Liver (tissue), 9 donors: ENCODE data around the gene ZNF785. TPM values are rescaled to one million over a fixed set of nuclear protein-coding genes. Genes with fewer than 3 reads are reported as not detected.
A peak's percentile ranks its signal among the peaks of the same experiment; 100 is the strongest.

Experiments used
- DNase-seq: peaks from one replicate; pipeline ENCODE4 v3.0.0-alpha.2; 2017; ENCODE audit warnings: low spot score
- H3K27ac ChIP-seq, 2 donors: one replicate each; pipeline ENCODE4 v1.7.0; 2013; ENCODE audit warnings: inconsistent platforms in 2 of 2, low read length in 2 of 2, control low read depth in 1 of 2, low read depth in 1 of 2, mild to moderate bottlenecking in 1 of 2
- H3K27me3 ChIP-seq, 4 donors: one replicate each; pipeline versions ENCODE4 v1.6.1 to v1.7.0; 2013; ENCODE audit warnings: low read length in 3 of 4, inconsistent platforms in 1 of 4, mild to moderate bottlenecking in 1 of 4, moderate library complexity in 1 of 4; ENCODE audit not compliant: control insufficient read depth in 4 of 4, insufficient read depth in 4 of 4
- H3K36me3 ChIP-seq, 4 donors: one replicate each; pipeline versions ENCODE4 v1.6.1 to v1.7.0; 2013; ENCODE audit warnings: low read length in 3 of 4, mild to moderate bottlenecking in 3 of 4, low read depth in 1 of 4, moderate library complexity in 1 of 4; ENCODE audit not compliant: control insufficient read depth in 4 of 4, insufficient read depth in 3 of 4
- H3K4me1 ChIP-seq, 4 donors: one replicate each; pipeline versions ENCODE4 v1.6.1 to v1.7.0; 2013; ENCODE audit warnings: low read length in 3 of 4, mild to moderate bottlenecking in 3 of 4, moderate library complexity in 1 of 4; ENCODE audit not compliant: control insufficient read depth in 4 of 4, insufficient read depth in 4 of 4
- H3K4me3 ChIP-seq, 3 donors: one replicate each; pipeline versions ENCODE4 v1.6.1 to v1.7.0; 2013; ENCODE audit warnings: low read length in 3 of 3, control low read depth in 1 of 3, low read depth in 1 of 3, mild to moderate bottlenecking in 1 of 3
- H3K9ac ChIP-seq, 2 donors: one replicate each; pipeline ENCODE4 v1.7.0; 2013; ENCODE audit warnings: low read length in 2 of 2, mild to moderate bottlenecking in 2 of 2, moderate library complexity in 2 of 2, control low read depth in 1 of 2, low read depth in 1 of 2
- H3K9me3 ChIP-seq, 4 donors: one replicate each; pipeline versions ENCODE4 v1.6.1 to v1.7.0; 2013; ENCODE audit warnings: low read length in 3 of 4; ENCODE audit not compliant: control insufficient read depth in 4 of 4
- ATF3 ChIP-seq: IDR thresholded peaks from 2 replicates; pipeline ENCODE4 v1.6.1; 2016; ENCODE audit warnings: antibody characterized with exemption
- EGR1 ChIP-seq, 2 donors: IDR thresholded peaks; 2 replicates each; pipeline ENCODE4 v1.6.1; 2016 to 2018; ENCODE audit warnings: antibody characterized with exemption in 2 of 2, low read depth in 2 of 2
- FOXA1 ChIP-seq: IDR thresholded peaks from 2 replicates; pipeline ENCODE4 v1.6.1; 2016; ENCODE audit warnings: antibody characterized with exemption
- FOXA2 ChIP-seq: IDR thresholded peaks from 2 replicates; pipeline ENCODE4 v1.6.1; 2016; ENCODE audit warnings: antibody characterized with exemption
- GABPA ChIP-seq, 2 donors: IDR thresholded peaks in 1 of 2; conservative IDR thresholded peaks in 1 of 2; 2 replicates each; pipeline ENCODE4 v1.6.1; 2016; ENCODE audit warnings: antibody characterized with exemption in 2 of 2, mild to moderate bottlenecking in 1 of 2, moderate library complexity in 1 of 2
- HNF4G ChIP-seq: IDR thresholded peaks from 2 replicates; pipeline ENCODE4 v1.6.1; 2016; ENCODE audit warnings: antibody characterized with exemption
- JUND ChIP-seq, 2 donors: IDR thresholded peaks; 2 replicates each; pipeline ENCODE4 v1.6.1; 2016; ENCODE audit warnings: antibody characterized with exemption in 2 of 2
- NR2F2 ChIP-seq: IDR thresholded peaks from 2 replicates; pipeline ENCODE4 v1.6.1; 2016; ENCODE audit warnings: antibody characterized with exemption
- RAD21 ChIP-seq, 2 donors: IDR thresholded peaks; 2 replicates each; pipeline ENCODE4 v1.6.1; 2016; ENCODE audit warnings: antibody characterized with exemption in 2 of 2, mild to moderate bottlenecking in 2 of 2
- RXRA ChIP-seq, 2 donors: IDR thresholded peaks; 2 replicates each; pipeline ENCODE4 v1.6.1; 2017 to 2018; ENCODE audit warnings: antibody characterized with exemption in 2 of 2, mild to moderate bottlenecking in 1 of 2
- SP1 ChIP-seq: IDR thresholded peaks from 2 replicates; pipeline ENCODE4 v1.6.1; 2018; ENCODE audit warnings: antibody characterized with exemption, mild to moderate bottlenecking
- TAF1 ChIP-seq: conservative IDR thresholded peaks from 2 replicates; pipeline ENCODE4 v1.6.1; 2016; ENCODE audit warnings: antibody characterized with exemption, mild to moderate bottlenecking
- YY1 ChIP-seq: IDR thresholded peaks from 2 replicates; pipeline ENCODE4 v1.6.1; 2016; ENCODE audit warnings: antibody characterized with exemption, mild to moderate bottlenecking
- WGBS: extraction: QIAGEN DNeasy Blood & Tissue Kit; methylation state at CpG from one replicate; pipeline ENCODE4 v1.1.7; 2013; 5-methylcytosine and 5-hydroxymethylcytosine counted together
- polyA plus RNA-seq, 2 donors: library from polyadenylated mRNA; stranded (reverse) in 1 of 2; unstranded in 1 of 2; fragments of 200-250 nt in 1 of 2; fragments of >200 nt in 1 of 2; fragmentation: Nextera tagmentation in 1 of 2; extraction: Ambion mirVana in 1 of 2; gene quantifications; one replicate each; pipeline versions ENCODE4 v1.2.1 to v1.2.3, GENCODE V29; 2013 to 2015
- total RNA-seq, 2 donors: library from RNA; depleted of rRNA; stranded (reverse); fragments of >200 nt; gene quantifications; one replicate each; pipeline ENCODE4 v1.2.3, GENCODE V29; 2014
- TF ChIP-seq, protein P1 (sequence below): fragments of 150-350 bp; IDR thresholded peaks from 2 replicates; pipeline ENCODE4 v1.5.1; 2017; ENCODE audit warnings: improper control_type of control experiment, low read depth, low read length; ENCODE audit not compliant: missing input control
- TF ChIP-seq, protein P2 (sequence below): IDR thresholded peaks from 2 replicates; pipeline ENCODE4 v1.6.1; 2016; ENCODE audit warnings: antibody characterized with exemption, mild to moderate bottlenecking
- TF ChIP-seq, protein P3 (sequence below): IDR thresholded peaks from 2 replicates; pipeline ENCODE4 v1.6.1; 2016; ENCODE audit warnings: antibody characterized with exemption
- donor health status: healthy.
- donor health status: healthy.
- donor health status: healthy.
- donor health status: healthy.
- donor health status: healthy.

Gene ZNF785
- total and polyA plus RNA-seq, 4 donors = 1.8 to 5.9 (median 3.3) TPM

DNA sequence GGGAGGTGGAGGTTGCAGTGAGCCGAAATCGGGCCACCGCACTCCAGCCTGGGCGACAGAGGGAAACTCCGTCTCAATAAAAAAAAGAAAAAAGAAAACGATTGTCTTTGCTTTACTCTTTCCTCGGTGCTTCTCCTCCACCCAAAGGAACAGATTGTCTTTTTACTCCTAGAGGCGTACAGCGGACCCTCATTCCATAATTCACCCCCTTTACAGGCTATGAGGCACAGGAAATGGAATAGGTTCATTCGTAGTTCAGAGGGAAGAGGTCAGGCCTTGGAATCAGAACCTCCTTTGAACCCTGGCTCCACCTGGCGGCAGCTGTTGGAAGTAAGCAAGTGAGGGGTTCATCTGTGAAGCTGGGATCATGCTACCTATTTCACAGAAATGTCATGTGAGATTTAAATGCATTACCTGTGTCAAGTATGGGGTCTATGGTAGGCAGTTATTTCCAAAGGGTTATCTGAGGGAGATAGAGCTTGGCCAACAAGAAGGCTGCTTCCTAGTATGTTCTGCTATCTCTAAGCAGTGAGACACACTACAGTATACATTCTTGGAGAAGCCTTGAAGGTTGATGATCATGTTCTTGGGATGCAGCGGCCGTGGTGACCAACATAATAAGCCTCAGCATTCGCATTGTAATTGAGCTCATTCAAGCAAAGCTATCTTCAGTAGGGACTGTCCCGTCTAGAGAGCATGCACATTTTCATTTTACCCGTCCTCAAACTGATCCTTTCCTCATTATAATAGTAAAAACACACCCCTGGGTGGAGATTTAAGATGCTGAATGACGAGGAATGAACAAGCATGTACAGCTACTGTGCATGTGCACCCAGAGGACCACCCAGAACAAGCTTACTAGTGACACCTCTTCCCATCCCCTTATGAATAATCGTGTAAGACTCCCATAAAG, 43.4 kb upstream of the ZNF785 start (continued):
- TF ChIP-seq, protein P1, sequence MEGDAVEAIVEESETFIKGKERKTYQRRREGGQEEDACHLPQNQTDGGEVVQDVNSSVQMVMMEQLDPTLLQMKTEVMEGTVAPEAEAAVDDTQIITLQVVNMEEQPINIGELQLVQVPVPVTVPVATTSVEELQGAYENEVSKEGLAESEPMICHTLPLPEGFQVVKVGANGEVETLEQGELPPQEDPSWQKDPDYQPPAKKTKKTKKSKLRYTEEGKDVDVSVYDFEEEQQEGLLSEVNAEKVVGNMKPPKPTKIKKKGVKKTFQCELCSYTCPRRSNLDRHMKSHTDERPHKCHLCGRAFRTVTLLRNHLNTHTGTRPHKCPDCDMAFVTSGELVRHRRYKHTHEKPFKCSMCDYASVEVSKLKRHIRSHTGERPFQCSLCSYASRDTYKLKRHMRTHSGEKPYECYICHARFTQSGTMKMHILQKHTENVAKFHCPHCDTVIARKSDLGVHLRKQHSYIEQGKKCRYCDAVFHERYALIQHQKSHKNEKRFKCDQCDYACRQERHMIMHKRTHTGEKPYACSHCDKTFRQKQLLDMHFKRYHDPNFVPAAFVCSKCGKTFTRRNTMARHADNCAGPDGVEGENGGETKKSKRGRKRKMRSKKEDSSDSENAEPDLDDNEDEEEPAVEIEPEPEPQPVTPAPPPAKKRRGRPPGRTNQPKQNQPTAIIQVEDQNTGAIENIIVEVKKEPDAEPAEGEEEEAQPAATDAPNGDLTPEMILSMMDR = peak; percentile 87
- peak; percentile 11 for TF ChIP-seq HNF4G

DNA sequence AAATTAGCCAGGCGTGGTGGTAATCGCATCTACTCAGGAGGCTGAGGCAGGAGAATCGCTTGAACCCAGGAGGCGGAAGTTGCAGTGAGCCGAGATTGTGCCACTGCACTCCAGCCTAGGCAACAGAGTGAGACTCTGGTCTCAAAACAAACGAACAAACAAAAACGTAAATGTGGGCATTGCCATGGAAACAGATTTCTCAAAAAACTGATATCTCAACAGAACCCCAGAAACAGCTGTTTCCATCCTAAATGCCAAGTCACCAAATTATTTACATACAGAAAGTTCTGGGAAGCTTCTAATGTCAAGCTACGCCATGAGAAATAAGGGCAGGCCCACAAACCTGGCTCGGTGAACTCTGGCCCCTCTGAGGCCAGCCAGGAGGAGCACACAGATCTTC, 40.7 kb upstream of the ZNF785 start:
- H3K9me3 ChIP-seq = no peaks in the 10 kb centered on the region
- no peak overlapping the region for H3K9ac ChIP-seq
- H3K4me1 ChIP-seq = peaks cover 2 to 23% (median 19%) of the 10 kb centered on the region in 4 donors
- TF ChIP-seq RXRA (IDR thresholded peaks at IDR 0.05) = no peak
- TF ChIP-seq GABPA (IDR thresholded peaks at IDR 0.05 in 1 of 2, conservative IDR thresholded peaks at IDR 0.05 in 1 of 2) = no peak
- no peak for TF ChIP-seq NR2F2
- TF ChIP-seq, protein P2, sequence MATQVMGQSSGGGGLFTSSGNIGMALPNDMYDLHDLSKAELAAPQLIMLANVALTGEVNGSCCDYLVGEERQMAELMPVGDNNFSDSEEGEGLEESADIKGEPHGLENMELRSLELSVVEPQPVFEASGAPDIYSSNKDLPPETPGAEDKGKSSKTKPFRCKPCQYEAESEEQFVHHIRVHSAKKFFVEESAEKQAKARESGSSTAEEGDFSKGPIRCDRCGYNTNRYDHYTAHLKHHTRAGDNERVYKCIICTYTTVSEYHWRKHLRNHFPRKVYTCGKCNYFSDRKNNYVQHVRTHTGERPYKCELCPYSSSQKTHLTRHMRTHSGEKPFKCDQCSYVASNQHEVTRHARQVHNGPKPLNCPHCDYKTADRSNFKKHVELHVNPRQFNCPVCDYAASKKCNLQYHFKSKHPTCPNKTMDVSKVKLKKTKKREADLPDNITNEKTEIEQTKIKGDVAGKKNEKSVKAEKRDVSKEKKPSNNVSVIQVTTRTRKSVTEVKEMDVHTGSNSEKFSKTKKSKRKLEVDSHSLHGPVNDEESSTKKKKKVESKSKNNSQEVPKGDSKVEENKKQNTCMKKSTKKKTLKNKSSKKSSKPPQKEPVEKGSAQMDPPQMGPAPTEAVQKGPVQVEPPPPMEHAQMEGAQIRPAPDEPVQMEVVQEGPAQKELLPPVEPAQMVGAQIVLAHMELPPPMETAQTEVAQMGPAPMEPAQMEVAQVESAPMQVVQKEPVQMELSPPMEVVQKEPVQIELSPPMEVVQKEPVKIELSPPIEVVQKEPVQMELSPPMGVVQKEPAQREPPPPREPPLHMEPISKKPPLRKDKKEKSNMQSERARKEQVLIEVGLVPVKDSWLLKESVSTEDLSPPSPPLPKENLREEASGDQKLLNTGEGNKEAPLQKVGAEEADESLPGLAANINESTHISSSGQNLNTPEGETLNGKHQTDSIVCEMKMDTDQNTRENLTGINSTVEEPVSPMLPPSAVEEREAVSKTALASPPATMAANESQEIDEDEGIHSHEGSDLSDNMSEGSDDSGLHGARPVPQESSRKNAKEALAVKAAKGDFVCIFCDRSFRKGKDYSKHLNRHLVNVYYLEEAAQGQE = no peak
- TF ChIP-seq RAD21 (IDR thresholded peaks at IDR 0.05) = no peak
- no peak for TF ChIP-seq SP1
- no peak for TF ChIP-seq ATF3
- no peak for TF ChIP-seq EGR1 (IDR thresholded peaks at IDR 0.05; ENCODE audit: low read depth in 2 of 2)
- TF ChIP-seq, protein P1 = no peak
- TF ChIP-seq FOXA2 = no peak
- TF ChIP-seq FOXA1 = no peak
- no peak for TF ChIP-seq YY1
- TF ChIP-seq JUND (IDR thresholded peaks at IDR 0.05) = no peak
- TF ChIP-seq, protein P3, sequence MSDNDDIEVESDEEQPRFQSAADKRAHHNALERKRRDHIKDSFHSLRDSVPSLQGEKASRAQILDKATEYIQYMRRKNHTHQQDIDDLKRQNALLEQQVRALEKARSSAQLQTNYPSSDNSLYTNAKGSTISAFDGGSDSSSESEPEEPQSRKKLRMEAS = no peak
- TF ChIP-seq TAF1 = no peak
- DNase-seq = no peak
- H3K27me3 ChIP-seq = no peaks in the 10 kb centered on the region
- no peak overlapping the region for H3K4me3 ChIP-seq
- WGBS = 88% methylated on average over 9 of the region's 9 CpGs
- H3K27ac ChIP-seq = no peak overlapping the region
- H3K36me3 ChIP-seq = no peaks in the 10 kb centered on the region
